Right hindlimb (tissue), 1 donor: ENCODE measurements around the gene PRDM15.

ENCODE experiments used
- DNase-seq: peaks from one replicate; pipeline ENCODE4 v3.0.0-alpha.2; 2018

Gene PRDM15

GRCh38 chr21:41836166-41837015, 42.8 kb downstream of the PRDM15 start:
- no peak for DNase-seq

- DNase-seq = no peak
These were observed 43.4 kb downstream of the PRDM15 start for GRCh38 chr21:41835711-41836154.

DNA sequence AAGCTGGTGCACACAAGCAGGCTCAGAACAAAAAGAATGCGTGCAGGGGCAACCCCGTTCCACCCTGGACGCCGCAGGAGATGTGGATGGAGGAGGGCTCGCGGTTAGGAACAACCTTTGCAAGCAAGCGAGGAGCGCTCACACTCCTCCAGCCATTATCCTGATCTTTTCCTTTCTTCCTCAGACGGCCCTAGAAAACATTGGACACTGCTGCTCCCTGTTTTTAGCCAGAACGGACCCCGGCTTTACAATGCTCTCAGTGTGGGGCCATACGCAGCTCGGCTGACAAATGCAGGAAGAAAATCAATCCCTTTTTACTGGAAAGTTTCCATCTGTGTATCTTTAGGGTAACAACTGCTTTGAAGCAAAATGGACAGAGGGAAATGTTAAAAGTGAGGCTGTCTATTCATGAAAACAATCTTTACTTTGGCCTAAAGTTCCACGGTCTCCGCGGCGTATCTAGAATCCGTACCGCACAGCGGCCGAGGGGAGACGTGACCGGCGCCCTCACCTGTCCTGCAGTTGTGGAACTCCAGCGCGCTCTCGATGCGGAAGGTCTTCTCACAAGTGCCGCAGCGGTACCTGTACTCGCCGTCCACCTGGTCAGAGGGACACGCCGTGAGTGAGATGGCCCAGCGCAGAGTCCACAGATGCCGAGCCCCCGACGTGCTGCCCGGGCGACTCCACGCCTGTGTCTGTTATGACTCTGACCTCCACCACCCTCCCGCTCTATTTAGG, 44.0 kb downstream of the PRDM15 start:
- DNase-seq = no peak

- no peak for DNase-seq
These were observed 44.8 kb downstream of the PRDM15 start for GRCh38 chr21:41834252-41834925.

- no peak for DNase-seq
These were observed 45.5 kb downstream of the PRDM15 start for GRCh38 chr21:41833497-41834115.

DNA sequence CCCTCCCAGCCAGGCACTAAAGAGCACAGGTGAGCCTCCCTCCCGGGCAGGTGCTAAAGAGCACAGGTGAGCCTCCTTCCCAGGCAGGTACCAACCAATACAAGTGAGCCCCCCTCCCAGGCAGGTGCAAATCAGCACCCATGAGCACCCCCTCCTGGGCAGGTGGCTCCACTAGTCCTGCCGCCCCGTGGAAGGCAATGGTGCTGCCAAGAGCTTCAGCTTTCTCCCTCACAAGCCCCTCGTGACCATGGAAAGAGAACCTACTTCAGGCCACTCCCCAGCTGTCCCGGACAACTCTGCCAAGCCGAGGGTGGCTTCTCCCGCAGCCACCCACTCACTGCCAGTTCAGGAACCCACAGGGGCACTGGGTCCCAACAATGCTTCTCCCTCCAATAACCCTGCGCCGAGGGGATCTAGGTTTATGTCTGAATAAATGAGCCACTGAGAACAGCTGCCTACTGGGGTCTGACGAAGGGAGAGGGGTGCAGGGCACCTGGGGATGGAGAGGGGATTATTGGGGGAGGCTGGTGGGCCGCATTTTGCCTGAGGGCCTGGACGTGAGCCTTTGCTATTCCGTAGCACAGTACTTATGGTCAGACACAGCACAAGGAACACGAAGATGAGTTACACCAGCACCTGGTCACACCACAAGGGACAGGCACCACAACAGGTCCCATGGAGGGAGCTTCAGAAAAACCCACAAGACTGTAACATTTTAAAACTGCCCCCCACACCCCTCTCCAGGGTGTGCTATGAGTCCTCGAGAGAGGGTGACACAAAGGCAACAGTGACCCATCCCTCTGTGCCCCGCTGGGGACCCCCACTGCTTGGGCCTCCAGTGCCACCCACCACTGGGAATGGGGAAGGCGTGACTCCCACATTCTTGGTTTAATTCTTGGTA, 46.3 kb downstream of the PRDM15 start:
- DNase-seq = no peak

DNA sequence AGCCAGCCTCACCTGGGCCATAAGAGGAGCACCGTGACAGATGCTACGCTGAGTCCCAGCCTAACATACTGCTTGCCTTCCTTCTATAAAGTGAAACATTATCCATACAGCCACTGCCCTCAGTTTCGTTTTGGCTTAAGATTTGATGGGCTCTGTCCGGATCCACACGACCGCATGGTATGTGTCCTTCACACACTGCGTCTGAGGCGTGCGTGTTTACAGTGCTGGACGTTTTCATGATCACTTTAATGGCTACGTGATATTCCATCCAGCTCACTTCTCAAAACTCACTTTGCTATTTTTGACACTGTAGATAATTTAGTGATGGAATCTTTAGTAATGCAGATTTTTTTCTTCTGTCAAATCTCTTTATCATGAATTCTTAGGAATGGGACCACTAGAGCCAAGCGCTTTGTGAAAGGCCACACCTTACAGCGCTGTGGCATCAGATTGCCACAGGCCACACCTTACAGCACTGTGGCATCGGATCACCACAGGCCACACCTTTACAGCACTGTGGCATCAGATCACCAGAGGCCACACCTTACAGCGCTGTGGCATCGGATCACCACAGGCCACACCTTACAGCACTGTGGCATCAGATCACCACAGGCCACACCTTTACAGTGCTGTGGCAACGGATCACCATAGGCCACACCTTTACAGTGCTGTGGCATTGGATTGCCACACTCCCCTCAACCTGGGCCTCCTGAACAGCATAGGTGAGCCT, 47.1 kb downstream of the PRDM15 start:
- DNase-seq = no peak

- no peak for DNase-seq
These were observed 47.7 kb downstream of the PRDM15 start for GRCh38 chr21:41831453-41831831.

DNA sequence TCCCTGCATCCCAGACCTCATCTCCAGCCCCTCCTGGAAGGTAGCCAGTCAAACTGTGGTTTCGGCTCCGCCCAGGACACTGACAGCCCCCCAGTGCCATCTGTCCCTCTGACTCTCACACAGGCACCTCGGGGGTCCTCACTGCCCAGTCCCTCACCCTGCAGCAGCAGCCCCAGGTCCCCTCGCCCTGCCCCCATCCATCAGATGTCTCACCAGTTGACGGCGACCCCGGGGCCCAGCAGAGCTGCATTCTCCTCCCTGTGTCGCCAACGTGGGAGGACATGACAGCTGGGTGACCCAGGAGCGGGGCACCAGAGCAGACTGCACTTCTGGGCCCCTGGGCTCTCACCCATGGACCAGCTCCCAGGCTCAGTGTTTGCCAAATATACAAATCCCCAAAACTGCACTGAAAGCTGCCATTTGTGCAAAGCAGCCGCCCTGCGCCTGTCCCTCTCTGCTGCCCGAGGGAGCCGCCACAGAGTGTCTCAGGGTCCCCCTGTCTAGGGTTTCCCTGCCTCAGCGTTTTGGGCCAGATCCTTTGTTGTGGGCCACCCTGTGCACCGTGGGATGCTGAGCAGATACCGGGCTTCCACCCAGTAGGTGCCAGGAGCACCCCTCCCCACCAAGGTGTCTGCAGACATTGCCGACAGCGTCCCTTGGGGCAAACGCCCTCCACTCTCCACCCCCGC, 48.2 kb downstream of the PRDM15 start:
- no peak for DNase-seq

DNA sequence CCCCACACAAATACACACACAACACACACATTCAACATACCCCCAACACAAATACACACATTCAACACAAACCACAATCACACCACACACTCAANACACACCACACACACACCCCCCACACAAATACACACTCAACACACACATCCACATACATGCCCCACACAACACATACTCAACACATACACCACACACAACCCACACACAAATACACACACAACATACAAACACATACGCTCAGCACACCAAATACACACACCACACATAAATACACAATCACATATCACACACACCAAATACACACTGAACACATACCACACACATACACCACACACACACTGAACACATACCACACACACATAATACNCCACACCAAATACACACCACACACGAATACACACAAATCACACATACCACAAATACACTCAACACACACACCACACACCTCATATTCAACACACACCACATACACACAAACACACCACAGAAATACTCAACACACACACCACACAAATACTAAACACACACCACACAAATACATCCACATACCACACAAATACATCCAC, 48.9 kb downstream of the PRDM15 start:
- no peak for DNase-seq

- DNase-seq = no peak
These were observed 50.2 kb downstream of the PRDM15 start for GRCh38 chr21:41828884-41829360.

GRCh38 chr21:41827951-41828883, 50.9 kb downstream of the PRDM15 start:
- peak; percentile 10 for DNase-seq

DNA sequence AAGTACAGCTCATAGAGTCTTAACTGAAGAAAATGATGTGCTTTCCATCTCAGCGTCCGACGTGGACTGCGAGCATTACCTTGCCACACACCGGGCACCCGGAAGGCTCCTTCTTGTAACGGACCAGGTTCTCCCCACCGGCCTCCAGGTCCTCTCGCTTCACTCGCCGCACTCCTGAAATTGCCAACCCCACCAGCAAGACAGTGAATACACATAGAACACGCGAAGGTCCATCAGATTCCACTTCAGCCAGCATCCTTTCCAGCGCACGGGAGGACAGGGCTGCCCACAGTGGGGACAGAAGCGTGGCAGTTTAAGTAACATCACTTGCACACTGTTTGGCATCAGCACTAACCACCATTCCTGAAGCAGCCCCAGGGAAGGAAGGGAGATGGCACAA, 53.3 kb downstream of the PRDM15 start:
- peak; percentile 7 for DNase-seq

- peak; percentile 9 for DNase-seq
These were observed 53.9 kb downstream of the PRDM15 start for GRCh38 chr21:41825216-41825615.

DNA sequence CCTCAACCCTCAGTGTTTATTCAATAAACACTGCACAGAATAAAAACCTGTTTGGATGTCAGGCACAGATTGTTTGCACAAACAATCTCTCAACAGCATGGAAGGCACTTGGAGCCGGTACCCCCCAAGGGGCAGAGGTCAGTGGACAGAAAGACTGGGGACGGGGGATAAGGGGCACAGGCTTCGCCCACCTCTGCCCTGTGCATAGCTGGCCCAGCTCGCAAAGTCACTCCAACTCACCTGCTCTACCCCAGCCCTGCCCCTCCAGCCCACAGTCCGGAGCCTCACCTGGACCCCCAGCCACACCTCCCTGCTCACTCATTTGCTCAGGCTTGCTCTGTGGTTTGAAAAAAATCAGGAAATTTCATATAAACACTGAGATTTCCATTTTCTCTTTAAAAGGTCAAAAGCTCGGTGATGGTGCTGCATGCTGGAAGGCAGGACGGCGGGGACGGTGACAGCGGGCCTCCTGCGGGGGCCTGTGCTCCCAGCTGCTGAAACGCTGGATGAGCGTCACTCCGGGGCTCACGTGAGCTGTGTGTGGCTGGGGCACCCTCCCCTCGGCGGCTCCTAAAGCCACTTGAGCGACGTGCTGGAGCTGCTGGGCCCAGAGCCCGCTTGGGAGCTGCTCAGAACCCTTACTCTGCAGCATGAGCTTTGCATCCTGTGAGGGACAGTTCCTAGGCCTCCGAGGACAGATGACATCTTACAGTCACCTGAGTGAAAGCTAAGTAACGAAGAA, 54.5 kb downstream of the PRDM15 start:
- DNase-seq = peak; percentile 15

GRCh38 chr21:41823906-41824305, 55.2 kb downstream of the PRDM15 start:
- no peak for DNase-seq

GRCh38 chr21:41823166-41823565, 56.0 kb downstream of the PRDM15 start:
- no peak for DNase-seq

DNA sequence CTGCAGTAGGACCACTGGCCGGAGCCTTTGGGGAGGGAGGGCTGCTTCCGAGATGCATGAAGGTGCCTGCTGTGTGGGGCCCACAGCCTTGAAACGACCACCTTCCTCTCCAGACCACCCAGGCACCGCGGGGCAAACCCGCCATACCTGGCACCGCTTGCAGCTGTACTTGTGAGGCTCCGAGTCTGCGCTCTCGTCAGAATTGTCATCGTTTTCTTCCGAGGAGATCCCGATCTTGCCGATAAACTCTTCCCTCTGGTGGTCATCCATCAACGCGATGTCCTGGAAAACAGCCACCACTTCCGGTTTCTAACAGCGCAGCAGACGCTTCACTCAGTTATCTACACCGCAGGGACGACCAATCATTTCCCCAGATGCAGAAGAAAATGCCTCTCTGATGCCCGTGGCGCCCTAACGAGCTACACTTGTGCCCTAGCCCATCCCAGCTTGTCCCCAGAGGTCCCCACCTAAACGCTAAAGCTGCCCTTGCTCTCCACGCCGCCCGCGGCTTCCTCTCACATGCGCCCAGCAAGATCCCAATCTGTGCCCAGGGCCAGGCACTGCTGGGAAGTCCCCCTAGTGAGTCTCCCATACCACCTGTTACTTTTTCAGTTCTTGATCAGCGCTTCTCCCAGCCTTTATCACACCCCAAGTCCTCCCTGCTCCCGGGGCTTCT, 57.2 kb downstream of the PRDM15 start:
- DNase-seq = no peak
